ENCODE measurements around the gene TEKT4. TPM values are rescaled to one million over a fixed set of nuclear protein-coding genes. Genes with fewer than 3 reads are reported as not detected.
A peak's percentile ranks its signal among the peaks of the same experiment; 100 is the strongest.
"Not testable (repeated sequence)": the region's sequence is repeated elsewhere in the genome, so short reads cannot be mapped to it uniquely, and the experiment has no call there.

The TEKT4 gene
- total RNA-seq, 1 donor from 2014 or later: not detected

DNA sequence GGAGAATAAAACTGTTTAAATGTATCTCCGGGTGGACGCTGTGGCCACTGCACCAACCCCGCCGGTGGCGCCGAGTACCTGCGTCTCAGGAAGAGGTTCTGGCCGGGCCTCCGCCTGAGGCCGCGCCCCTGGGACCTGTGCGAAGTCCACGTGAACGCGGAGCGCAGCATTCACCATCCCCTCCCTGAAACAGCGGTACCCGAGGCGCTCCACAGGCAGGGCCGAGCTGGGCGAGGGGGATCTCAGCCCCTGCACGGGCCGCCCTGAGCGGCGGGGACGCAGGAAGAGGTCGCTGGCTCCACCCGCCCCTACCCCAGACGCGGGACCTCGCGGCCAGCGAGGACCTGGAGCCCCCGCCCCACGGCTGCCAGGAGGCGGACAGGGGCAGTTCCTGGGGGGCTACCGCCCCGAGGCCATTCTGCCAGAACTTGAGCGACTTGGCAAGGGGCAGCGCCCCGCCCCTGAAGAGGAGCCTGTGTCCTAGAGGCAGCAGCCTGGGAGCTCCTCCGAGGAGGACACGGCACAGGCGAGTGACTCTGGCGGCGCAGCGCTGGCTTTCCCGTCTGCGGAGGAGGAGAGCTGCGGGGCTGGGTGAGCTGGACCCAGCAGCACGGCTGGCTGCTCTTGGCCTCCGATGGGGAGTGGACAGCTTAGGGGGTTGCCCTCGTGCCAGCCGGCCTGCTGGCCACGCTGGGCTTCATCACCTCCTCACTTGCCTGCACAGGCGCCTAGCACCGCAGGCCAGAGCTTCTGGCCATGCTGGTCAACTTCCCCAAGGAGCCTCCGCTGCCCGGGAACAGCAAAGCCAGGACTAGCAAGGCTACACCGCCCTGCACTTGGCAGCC, 9.7 kb upstream of the TEKT4 start:
- TF ChIP-seq EZH2phosphoT487 (IDR thresholded peaks at IDR 0.05): no peak
- TF ChIP-seq, protein P1, sequence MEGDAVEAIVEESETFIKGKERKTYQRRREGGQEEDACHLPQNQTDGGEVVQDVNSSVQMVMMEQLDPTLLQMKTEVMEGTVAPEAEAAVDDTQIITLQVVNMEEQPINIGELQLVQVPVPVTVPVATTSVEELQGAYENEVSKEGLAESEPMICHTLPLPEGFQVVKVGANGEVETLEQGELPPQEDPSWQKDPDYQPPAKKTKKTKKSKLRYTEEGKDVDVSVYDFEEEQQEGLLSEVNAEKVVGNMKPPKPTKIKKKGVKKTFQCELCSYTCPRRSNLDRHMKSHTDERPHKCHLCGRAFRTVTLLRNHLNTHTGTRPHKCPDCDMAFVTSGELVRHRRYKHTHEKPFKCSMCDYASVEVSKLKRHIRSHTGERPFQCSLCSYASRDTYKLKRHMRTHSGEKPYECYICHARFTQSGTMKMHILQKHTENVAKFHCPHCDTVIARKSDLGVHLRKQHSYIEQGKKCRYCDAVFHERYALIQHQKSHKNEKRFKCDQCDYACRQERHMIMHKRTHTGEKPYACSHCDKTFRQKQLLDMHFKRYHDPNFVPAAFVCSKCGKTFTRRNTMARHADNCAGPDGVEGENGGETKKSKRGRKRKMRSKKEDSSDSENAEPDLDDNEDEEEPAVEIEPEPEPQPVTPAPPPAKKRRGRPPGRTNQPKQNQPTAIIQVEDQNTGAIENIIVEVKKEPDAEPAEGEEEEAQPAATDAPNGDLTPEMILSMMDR (IDR thresholded peaks at IDR 0.05): no peak
- no peak for TF ChIP-seq EZH2 (IDR thresholded peaks at IDR 0.05)
- Histone ChIP-seq H2AFZ (replicated peaks) (no peak overlapping the region), H3F3A (ENCODE audit: low read depth) (no peaks in the 10 kb centered on the region), H4K20me1 (ENCODE audit: low read depth) (no peaks in the 10 kb centered on the region), H3K79me2 (ENCODE audit: low read depth) (no peaks in the 10 kb centered on the region), H3K4me1 (no peaks in the 10 kb centered on the region), H3K9ac (no peak overlapping the region), H3K4me3 (no peak overlapping the region), H3K9me3 (ENCODE audit: low read depth) (peaks cover 22% of the 10 kb centered on the region), H3K27ac (no peak overlapping the region), H3K27me3 (no peaks in the 10 kb centered on the region), H3K36me3 (no peaks in the 10 kb centered on the region), H3K4me2 (no peak overlapping the region)
- H3K27ac Mint-ChIP-seq: no peak overlapping the region
- H3K4me3 Mint-ChIP-seq: peak overlapping the region; percentile 54
- H3K27me3 Mint-ChIP-seq (ENCODE audit: insufficient read depth, low read depth): peaks cover 39% of the 10 kb centered on the region
- peaks cover 9% of the 10 kb centered on the region for H3K9me3 Mint-ChIP-seq
- H3K4me1 Mint-ChIP-seq: no peaks in the 10 kb centered on the region
- DNase-seq (ENCODE audit: low spot score): no peak
- H3K36me3 Mint-ChIP-seq: no peaks in the 10 kb centered on the region

DNA sequence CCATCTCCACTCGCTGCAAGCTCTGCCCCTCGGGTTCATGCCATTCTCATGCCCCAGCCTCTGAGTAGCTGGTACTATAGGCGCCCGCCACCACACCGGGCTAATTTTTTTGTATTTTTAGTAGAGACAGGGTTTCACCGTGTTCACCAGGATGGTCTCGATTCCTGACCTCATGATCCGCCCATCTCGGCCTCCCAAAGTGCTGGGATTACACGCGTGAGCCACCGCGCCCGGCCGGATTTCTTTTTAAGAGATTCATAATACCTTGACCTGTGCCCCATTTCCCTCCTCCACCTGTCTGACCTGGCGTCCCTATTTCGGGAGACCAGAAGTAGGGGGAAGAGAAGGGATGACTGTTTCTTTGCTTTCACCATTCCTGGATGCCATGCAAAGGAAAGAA, 8.3 kb upstream of the TEKT4 start:
- not testable (repeated sequence) for H3K27me3 ChIP-seq; H3K36me3 ChIP-seq; H3K9ac ChIP-seq; H3K9me3 Mint-ChIP-seq; H3K79me2 ChIP-seq (ENCODE audit: low read depth); H3F3A ChIP-seq (ENCODE audit: low read depth); DNase-seq (ENCODE audit: low spot score); H3K4me3 Mint-ChIP-seq; H4K20me1 ChIP-seq (ENCODE audit: low read depth); H3K4me1 Mint-ChIP-seq; H3K27ac Mint-ChIP-seq; H2AFZ ChIP-seq (replicated peaks); H3K4me2 ChIP-seq; H3K4me3 ChIP-seq; H3K4me1 ChIP-seq; H3K27ac ChIP-seq; H3K36me3 Mint-ChIP-seq
- H3K9me3 ChIP-seq (ENCODE audit: low read depth): peaks cover 33% of the 10 kb centered on the region
- peaks cover 41% of the 10 kb centered on the region for H3K27me3 Mint-ChIP-seq (ENCODE audit: insufficient read depth, low read depth)

DNA sequence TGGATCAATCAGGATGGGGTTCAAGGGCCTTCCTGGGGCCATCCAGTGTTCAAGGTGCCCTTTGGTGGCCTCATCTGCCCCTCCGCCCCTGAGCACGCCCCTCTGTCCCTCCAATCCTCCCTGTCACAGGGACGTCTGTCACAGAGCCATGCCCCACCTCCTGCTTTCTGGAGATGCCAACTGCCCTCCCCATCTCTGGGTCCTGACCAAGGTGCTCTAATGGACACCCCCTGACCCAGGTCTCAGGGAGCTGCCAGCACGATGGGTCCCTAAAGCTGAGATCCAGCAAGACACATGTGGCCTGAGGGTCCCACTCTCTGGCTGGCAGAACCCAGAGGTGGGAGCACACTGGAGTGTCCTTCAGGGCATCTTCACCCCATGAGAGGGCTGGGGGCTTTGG, 2.1 kb upstream of the TEKT4 start:
- Histone ChIP-seq H3K79me2 (ENCODE audit: low read depth) (no peaks in the 10 kb centered on the region), H3K9me3 (ENCODE audit: low read depth) (peaks cover 22% of the 10 kb centered on the region), H3K27me3 (no peaks in the 10 kb centered on the region), H4K20me1 (ENCODE audit: low read depth) (no peaks in the 10 kb centered on the region), H3F3A (ENCODE audit: low read depth) (no peaks in the 10 kb centered on the region), H3K9ac (no peak overlapping the region), H3K4me1 (no peaks in the 10 kb centered on the region), H3K27ac (no peak overlapping the region), H3K4me3 (no peak overlapping the region), H3K4me2 (no peak overlapping the region), H3K36me3 (no peaks in the 10 kb centered on the region), H2AFZ (replicated peaks) (no peak overlapping the region)
- Mint-ChIP-seq H3K4me1 (peaks cover 8% of the 10 kb centered on the region), H3K27me3 (ENCODE audit: insufficient read depth, low read depth) (peaks cover 20% of the 10 kb centered on the region), H3K27ac (no peak overlapping the region), H3K4me3 (no peak overlapping the region), H3K9me3 (no peaks in the 10 kb centered on the region), H3K36me3 (no peaks in the 10 kb centered on the region)
- no peak for TF ChIP-seq EZH2phosphoT487 (IDR thresholded peaks at IDR 0.05)
- no peak for TF ChIP-seq EZH2 (IDR thresholded peaks at IDR 0.05)
- TF ChIP-seq, protein P1 (IDR thresholded peaks at IDR 0.05): no peak
- DNase-seq (ENCODE audit: low spot score): no peak

Measured in neural progenitor cell (in vitro differentiated cells).